ENCODE data around the gene RBM48. TPM values are rescaled to one million over a fixed set of nuclear protein-coding genes. Genes with fewer than 3 reads are reported as not detected.

The RBM48 gene
- polyA plus RNA-seq, 2 of the 4 experiments (the other 2 are of a cell fraction), result 7.0 to 7.1 TPM

DNA sequence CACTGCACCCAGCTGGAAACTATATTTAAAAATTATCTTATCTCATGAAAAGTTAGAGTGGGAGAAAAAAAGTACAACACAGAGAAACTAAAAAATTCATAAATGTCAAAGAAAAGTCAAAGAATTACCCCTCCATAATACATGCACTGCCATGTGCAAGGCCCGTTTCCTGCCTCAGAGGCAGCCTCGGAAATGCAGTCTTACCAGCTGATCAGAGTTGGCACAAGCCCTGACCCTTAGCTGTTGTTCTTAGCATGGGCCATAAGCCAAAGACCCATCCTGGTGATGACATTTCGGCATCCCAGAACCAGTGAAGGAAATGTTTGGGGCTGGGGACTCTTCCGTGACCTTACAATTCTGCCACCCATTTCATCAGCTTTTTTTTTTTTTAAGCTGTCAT is 21.6 kb downstream of the RBM48 start:
- no peaks in the 10 kb centered on the region for H3K9me3 ChIP-seq
- no peak overlapping the region for H3K27ac ChIP-seq
- ATAC-seq (no peak), FAIRE-seq (no peak), DNase-seq (ENCODE audit: low read depth in 1 of 2, low spot score in 1 of 2) (no peak)
- H3K4me3 ChIP-seq, result no peak overlapping the region
- CTCF ChIA-PET, result no interaction called here
- H3K4me2 ChIP-seq, result no peak overlapping the region
- POLR2A ChIA-PET, result no interaction called here
- H3K4me1 ChIP-seq, result no peaks in the 10 kb centered on the region
- TF ChIP-seq CHD2 (IDR thresholded peaks at IDR 0.05; ENCODE audit: low read length, partially characterized antibody) (no peak), CBX8 (IDR thresholded peaks at IDR 0.05) (no peak), MAFK (IDR thresholded peaks at IDR 0.05; ENCODE audit: partially characterized antibody) (peak; percentile 9), ZC3H11A (IDR thresholded peaks at IDR 0.05) (no peak)
- TF ChIP-seq, protein P1, sequence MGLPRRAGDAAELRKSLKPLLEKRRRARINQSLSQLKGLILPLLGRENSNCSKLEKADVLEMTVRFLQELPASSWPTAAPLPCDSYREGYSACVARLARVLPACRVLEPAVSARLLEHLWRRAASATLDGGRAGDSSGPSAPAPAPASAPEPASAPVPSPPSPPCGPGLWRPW (IDR thresholded peaks at IDR 0.05), result no peak
- WGBS (ENCODE audit: missing lambda C conversion rate), result 78% methylated on average over 4 of the region's 4 CpGs

DNA sequence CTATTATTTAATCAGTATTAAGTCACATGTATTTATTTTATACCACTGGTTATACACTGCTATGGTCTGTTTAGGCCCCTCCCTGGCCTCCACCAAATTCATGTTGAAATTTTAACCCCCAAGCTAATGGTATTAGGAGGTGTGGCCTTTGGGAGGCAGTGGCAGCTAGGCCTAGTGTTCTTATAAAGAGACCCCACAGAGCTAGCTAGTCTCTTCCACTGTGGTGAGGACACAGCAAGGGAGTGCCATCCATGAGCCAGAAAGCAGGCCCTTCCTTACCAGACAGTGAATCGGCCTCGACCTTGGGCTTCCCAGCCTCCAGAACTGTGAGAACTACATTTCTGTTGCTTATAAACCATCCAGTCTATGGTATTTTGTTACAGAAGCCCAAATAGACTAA is 28.7 kb downstream of the RBM48 start:
- no peak overlapping the region for H3K4me3 ChIP-seq
- no peaks in the 10 kb centered on the region for H3K4me1 ChIP-seq
- ATAC-seq (peak; percentile 25 to 45; a peak in 3 of 6 replicates), FAIRE-seq (no peak), DNase-seq (ENCODE audit: low read depth in 1 of 2, low spot score in 1 of 2) (no peak)
- TF ChIP-seq CEBPB (IDR thresholded peaks at IDR 0.05) (no peak), PHF8 (IDR thresholded peaks at IDR 0.05; ENCODE audit: borderline replicate concordance, low read depth) (no peak), MAZ (IDR thresholded peaks at IDR 0.05; ENCODE audit: borderline replicate concordance, low read depth, low read length) (no peak), JUNB (IDR thresholded peaks at IDR 0.05) (no peak), NFE2L2 (conservative IDR thresholded peaks at IDR 0.05; ENCODE audit: low read length) (no peak), EHMT2 (IDR thresholded peaks at IDR 0.05; ENCODE audit: low read depth) (no peak), CHD4 (IDR thresholded peaks at IDR 0.05; ENCODE audit: borderline replicate concordance) (no peak), GATA3 (IDR thresholded peaks at IDR 0.05; ENCODE audit: borderline replicate concordance) (no peak)
- TF ChIP-seq, protein P2, sequence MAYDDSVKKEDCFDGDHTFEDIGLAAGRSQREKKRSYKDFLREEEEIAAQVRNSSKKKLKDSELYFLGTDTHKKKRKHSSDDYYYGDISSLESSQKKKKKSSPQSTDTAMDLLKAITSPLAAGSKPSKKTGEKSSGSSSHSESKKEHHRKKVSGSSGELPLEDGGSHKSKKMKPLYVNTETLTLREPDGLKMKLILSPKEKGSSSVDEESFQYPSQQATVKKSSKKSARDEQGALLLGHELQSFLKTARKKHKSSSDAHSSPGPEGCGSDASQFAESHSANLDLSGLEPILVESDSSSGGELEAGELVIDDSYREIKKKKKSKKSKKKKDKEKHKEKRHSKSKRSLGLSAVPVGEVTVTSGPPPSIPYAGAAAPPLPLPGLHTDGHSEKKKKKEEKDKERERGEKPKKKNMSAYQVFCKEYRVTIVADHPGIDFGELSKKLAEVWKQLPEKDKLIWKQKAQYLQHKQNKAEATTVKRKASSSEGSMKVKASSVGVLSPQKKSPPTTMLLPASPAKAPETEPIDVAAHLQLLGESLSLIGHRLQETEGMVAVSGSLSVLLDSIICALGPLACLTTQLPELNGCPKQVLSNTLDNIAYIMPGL (CRISPR knock-in tag; IDR thresholded peaks at IDR 0.05; ENCODE audit: borderline replicate concordance), result no peak
- TF ChIP-seq, protein P3, sequence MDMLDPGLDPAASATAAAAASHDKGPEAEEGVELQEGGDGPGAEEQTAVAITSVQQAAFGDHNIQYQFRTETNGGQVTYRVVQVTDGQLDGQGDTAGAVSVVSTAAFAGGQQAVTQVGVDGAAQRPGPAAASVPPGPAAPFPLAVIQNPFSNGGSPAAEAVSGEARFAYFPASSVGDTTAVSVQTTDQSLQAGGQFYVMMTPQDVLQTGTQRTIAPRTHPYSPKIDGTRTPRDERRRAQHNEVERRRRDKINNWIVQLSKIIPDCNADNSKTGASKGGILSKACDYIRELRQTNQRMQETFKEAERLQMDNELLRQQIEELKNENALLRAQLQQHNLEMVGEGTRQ (IDR thresholded peaks at IDR 0.05), result no peak
- ChIA-PET CTCF (interaction anchor here (1.6 kb wide), 1 partner anchor 96 kb away, joined by 3 read pairs; no protein-coding TSS in a partner anchor), POLR2A (no interaction called here)
- H3K27ac ChIP-seq, result no peak overlapping the region
- H3K4me2 ChIP-seq, result no peak overlapping the region
- no peaks in the 10 kb centered on the region for H3K9me3 ChIP-seq
- WGBS (ENCODE audit: missing lambda C conversion rate), result 91% methylated on average over 2 of the region's 2 CpGs

DNA sequence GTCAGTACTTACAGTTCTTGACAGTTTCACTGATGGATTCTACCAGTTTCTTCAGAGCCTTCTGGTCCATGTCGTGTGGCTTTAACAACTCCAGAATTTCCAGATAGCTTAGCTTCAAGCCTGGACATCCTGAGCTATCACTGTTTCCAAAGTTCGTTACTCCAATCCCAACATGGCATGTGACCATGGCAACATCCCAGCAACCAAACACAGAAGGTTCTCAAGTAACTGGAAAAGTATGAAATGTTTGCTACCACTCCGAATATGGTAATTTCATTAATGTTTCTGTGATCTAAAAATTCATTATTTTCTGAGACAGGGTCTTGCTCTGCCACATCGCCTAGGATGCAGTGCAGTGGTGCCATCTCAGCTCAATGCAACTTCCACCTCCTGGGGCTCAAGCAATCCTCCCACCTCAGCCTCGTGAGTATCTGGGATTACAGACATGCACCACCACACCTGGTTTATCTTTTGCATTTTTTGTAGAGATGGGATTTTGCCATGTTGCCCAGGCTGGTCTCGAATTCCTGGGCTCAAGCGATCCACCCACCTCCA is 29.3 kb downstream of the RBM48 start:
- TF ChIP-seq CBX2 (IDR thresholded peaks at IDR 0.05; ENCODE audit: borderline replicate concordance, low read depth) (no peak), HOXA7 (CRISPR knock-in tag; IDR thresholded peaks at IDR 0.05) (0 out of 2 replicates have a peak, but pooled peaks have one; percentile 50)
- ChIA-PET CTCF (interaction anchor here (1.2 kb wide), 1 partner anchor 9 kb away, joined by 3 read pairs; no protein-coding TSS in a partner anchor), POLR2A (interaction anchor here (1.2 kb wide), 1 partner anchor 29 kb away, joined by 6 read pairs; the partner anchor contains the start of genes PEX1 and RBM48)
- H3K4me3 ChIP-seq, result no peak overlapping the region
- ATAC-seq, result peak; percentile 8 to 35; a peak in 2 of 6 replicates
- no peak overlapping the region for H3K27ac ChIP-seq
- 90% methylated on average over 7 of the region's 7 CpGs for whole genome bisulfite sequencing (ENCODE audit: missing lambda C conversion rate)
- FAIRE-seq, result no peak
- no peaks in the 10 kb centered on the region for H3K9me3 ChIP-seq
- H3K4me1 ChIP-seq, result no peaks in the 10 kb centered on the region
- no peak for DNase-seq (ENCODE audit: low read depth in 1 of 2, low spot score in 1 of 2)
- H3K4me2 ChIP-seq, result no peak overlapping the region

DNA sequence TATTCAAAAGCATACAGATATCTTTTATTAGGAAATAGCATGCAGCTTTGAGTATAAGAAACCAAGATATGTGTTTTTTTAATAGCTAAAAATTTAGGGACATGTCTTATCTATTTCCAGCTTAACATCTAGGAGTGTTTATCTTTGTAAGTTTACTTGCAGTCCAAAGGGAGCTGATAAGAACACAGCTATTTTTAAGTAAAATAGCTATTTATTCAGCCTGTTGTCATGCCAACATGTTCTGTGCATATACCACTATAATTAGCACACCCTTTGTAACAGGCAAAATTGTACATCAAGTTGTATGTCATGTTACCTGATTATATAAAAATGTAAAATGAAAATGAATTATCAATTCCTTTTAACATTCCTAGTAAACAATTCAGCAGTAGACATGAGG is 32.0 kb downstream of the RBM48 start:
- no peak overlapping the region for H3K27ac ChIP-seq
- TF ChIP-seq, protein P4, sequence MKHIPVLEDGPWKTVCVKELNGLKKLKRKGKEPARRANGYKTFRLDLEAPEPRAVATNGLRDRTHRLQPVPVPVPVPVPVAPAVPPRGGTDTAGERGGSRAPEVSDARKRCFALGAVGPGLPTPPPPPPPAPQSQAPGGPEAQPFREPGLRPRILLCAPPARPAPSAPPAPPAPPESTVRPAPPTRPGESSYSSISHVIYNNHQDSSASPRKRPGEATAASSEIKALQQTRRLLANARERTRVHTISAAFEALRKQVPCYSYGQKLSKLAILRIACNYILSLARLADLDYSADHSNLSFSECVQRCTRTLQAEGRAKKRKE (CRISPR knock-in tag; IDR thresholded peaks at IDR 0.05; ENCODE audit: low read depth), result no peak
- TF ChIP-seq CBX8 (IDR thresholded peaks at IDR 0.05), result no peak
- TF ChIP-seq RARB (CRISPR knock-in tag; IDR thresholded peaks at IDR 0.05), result no peak
- TF ChIP-seq MYC (IDR thresholded peaks at IDR 0.05; ENCODE audit: borderline replicate concordance, low read length), result no peak
- TF ChIP-seq SMC3 (IDR thresholded peaks at IDR 0.05), result no peak
- TF ChIP-seq ESRRA (IDR thresholded peaks at IDR 0.05; ENCODE audit: borderline replicate concordance, low read length), result no peak
- no peak for TF ChIP-seq HOXB5 (CRISPR knock-in tag; IDR thresholded peaks at IDR 0.05)
- TF ChIP-seq, protein P5, sequence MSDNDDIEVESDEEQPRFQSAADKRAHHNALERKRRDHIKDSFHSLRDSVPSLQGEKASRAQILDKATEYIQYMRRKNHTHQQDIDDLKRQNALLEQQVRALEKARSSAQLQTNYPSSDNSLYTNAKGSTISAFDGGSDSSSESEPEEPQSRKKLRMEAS (IDR thresholded peaks at IDR 0.05), result no peak
- H3K4me3 ChIP-seq, result no peak overlapping the region
- ChIA-PET POLR2A (no interaction called here), CTCF (no interaction called here)
- FAIRE-seq (no peak), ATAC-seq (no peak), DNase-seq (ENCODE audit: low read depth in 1 of 2, low spot score in 1 of 2) (no peak)
- H3K4me1 ChIP-seq, result no peaks in the 10 kb centered on the region
- H3K9me3 ChIP-seq, result no peaks in the 10 kb centered on the region
- H3K4me2 ChIP-seq, result no peak overlapping the region
